HG03457 (cell line): ENCODE measurements around the gene LIMCH1.
"Not testable (repeated sequence)": the region's sequence is repeated elsewhere in the genome, so short reads cannot be mapped to it uniquely, and the experiment has no call there.

Experiments
- ATAC-seq: cut with Tn5 transposase; IDR thresholded peaks from one replicate; pipeline ENCODE4 v1.9.1; 2021; ENCODE audit warnings: moderate number of reproducible peaks; ENCODE audit not compliant: unreplicated experiment

LIMCH1 gene

GRCh38 chr4:41715155-41715554, 177.2 kb downstream of the LIMCH1 start:
- ATAC-seq = no peak

- no peak for ATAC-seq
Observed at GRCh38 chr4:41718907-41719306, 180.9 kb downstream of the LIMCH1 start.

GRCh38 chr4:41719417-41719816, 181.5 kb downstream of the LIMCH1 start:
- no peak for ATAC-seq

GRCh38 chr4:41722181-41722580, 184.2 kb downstream of the LIMCH1 start:
- no peak for ATAC-seq

GRCh38 chr4:41723286-41723685, 185.3 kb downstream of the LIMCH1 start:
- ATAC-seq = no peak

- ATAC-seq = no peak
Observed at GRCh38 chr4:41725254-41725653, 187.3 kb downstream of the LIMCH1 start.

GRCh38 chr4:41727861-41728572, 190.1 kb downstream of the LIMCH1 start:
- ATAC-seq = no peak

GRCh38 chr4:41728573-41728913, 190.6 kb downstream of the LIMCH1 start:
- no peak for ATAC-seq

- no peak for ATAC-seq
Observed at GRCh38 chr4:41731569-41732126, 193.7 kb downstream of the LIMCH1 start.

GRCh38 chr4:41734371-41734770, 196.4 kb downstream of the LIMCH1 start:
- no peak for ATAC-seq

- ATAC-seq = not testable (repeated sequence)
Observed at GRCh38 chr4:41737491-41737890, 199.5 kb downstream of the LIMCH1 start.

- ATAC-seq = no peak
Observed at GRCh38 chr4:41741354-41741753, 203.4 kb downstream of the LIMCH1 start.

GRCh38 chr4:41744572-41745291, 206.8 kb downstream of the LIMCH1 start:
- no peak for ATAC-seq

GRCh38 chr4:41745292-41746024, 207.5 kb downstream of the LIMCH1 start:
- no peak for ATAC-seq

- no peak for ATAC-seq
Observed at GRCh38 chr4:41746025-41746439, 208.1 kb downstream of the LIMCH1 start.

GRCh38 chr4:41746440-41747229, 208.7 kb downstream of the LIMCH1 start:
- no peak for ATAC-seq

GRCh38 chr4:41747230-41748055, 209.5 kb downstream of the LIMCH1 start:
- no peak for ATAC-seq

GRCh38 chr4:41748074-41748570, 210.2 kb downstream of the LIMCH1 start:
- ATAC-seq = no peak

GRCh38 chr4:41748571-41749475, 210.9 kb downstream of the LIMCH1 start, which contains the start of gene PHOX2B:
TSS of gene PHOX2B (minus strand) at chr4:41748725. CDS start at chr4:41748610, 115 bp downstream.
- no peak for ATAC-seq
